HG03025 (cell line): ENCODE results near the gene MYCBPAP.
"Not testable (repeated sequence)": the region's sequence is repeated elsewhere in the genome, so short reads cannot be mapped to it uniquely, and the experiment has no call there.

Source experiments
- ATAC-seq: cut with Tn5 transposase; IDR thresholded peaks from one replicate; pipeline ENCODE4 v1.9.1; 2021; ENCODE audit warnings: mild to moderate bottlenecking, moderate library complexity; ENCODE audit not compliant: unreplicated experiment, low FRiP score

The MYCBPAP gene

DNA sequence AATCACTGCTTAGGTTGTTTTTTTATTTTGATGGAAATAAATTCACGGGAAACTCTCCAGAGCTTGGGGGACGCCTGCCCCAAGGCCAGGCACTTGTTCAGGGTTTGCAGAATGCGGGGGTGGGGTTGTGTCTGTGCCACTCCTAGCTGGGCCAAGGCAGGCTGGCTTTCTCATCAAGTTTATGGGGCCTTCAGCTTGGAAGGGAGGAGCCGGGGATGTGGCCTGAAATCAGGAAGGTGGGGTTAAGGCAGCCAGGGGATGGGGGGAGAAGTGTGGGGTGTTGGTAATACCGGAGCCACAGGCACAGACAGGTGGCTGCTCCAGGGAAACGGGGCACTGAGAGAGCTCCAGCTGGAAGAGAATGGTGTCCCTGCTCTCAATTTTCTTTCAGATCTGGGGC, 37.8 kb upstream of the MYCBPAP start:
- no peak for ATAC-seq

DNA sequence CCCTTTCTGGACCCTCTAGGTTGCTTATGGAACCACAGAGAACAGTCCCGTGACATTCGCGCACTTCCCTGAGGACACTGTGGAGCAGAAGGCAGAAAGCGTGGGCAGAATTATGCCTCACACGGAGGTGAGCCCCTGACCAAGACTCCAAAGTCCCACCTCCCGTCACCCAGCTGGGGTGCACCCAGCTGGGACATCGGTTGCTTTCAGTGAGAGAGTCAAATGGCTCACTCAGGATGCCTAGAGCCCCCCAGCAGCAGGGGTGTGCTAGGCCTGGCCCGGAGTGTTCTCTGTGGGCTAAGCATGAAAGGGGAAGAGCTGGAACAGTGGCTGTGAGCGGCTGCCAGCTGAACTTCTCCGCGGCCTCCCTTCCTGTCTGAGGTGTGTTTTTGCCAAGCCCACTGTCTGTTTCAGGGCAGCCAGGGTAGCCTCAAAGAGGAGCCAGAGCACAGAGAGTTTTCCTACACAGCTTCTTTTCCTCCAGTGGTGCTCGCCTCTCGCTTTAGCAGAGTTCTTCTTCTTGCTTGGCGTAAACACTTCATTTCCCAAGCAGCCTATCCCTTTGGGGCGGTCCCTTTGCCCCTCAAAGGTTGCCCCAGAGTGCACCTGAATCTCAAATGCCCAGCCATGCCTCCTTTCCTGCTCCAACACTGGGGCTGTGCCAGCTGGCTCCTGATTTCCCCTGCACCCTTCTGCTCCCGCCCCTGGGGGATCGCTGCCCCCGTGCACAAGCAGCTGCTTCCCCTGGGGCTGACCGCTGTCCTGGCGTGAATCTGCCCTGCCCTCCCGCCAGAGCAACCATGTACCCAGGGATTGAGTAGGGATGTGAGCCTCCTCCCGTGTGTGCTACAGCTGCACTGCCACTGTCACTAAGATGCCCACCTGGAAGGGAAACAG, 37.0 kb upstream of the MYCBPAP start:
- ATAC-seq, result no peak

DNA sequence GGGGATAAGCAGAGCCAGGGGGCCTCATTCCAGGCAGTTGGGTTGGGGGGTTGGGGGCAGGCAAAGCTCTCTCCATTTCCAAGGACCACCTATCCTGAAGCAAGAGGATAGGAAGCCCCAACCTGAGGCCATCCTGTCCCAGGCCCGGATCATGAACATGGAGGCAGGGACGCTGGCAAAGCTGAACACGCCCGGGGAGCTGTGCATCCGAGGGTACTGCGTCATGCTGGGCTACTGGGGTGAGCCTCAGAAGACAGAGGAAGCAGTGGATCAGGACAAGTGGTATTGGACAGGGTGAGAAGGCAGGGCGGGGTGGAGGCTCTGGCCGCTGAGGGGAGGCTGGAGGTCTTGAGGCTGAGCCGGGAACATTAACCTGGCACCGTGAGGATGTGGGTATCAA, 36.0 kb upstream of the MYCBPAP start:
- no peak for ATAC-seq

DNA sequence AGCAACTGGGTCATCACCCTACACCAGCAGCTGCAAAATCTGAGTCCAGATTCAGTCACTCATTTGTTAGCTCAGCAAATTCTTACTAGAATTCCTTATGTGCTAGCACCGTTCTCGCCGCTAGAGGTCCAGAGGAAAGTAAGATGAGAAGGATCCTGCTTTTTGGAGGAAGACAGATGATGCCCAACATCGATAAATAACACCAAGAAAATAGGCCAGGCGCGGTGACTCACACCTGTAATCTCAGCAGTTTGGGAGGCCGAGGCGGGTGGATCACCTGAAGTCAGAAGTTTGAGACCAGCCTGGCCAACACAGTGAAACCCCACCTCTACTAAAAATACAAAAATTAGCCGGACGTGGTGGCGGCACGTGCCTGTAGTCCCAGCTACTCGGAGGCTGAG, 35.5 kb upstream of the MYCBPAP start:
- not testable (repeated sequence) for ATAC-seq

DNA sequence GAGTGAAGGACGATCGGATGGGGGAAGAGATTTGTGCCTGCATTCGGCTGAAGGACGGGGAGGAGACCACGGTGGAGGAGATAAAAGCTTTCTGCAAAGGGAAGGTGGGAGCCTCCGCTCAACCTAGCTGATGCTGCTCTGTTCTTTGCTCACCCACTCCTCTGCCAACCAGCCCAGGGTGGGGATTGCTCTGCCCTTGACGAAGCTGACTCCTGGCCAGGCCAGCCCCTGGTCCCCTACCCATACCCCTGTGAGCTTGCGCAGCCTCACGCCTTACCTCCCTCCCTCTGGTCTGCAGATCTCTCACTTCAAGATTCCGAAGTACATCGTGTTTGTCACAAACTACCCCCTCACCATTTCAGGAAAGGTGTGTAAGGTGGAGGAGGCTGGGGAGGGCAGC, 34.3 kb upstream of the MYCBPAP start:
- ATAC-seq, result no peak

DNA sequence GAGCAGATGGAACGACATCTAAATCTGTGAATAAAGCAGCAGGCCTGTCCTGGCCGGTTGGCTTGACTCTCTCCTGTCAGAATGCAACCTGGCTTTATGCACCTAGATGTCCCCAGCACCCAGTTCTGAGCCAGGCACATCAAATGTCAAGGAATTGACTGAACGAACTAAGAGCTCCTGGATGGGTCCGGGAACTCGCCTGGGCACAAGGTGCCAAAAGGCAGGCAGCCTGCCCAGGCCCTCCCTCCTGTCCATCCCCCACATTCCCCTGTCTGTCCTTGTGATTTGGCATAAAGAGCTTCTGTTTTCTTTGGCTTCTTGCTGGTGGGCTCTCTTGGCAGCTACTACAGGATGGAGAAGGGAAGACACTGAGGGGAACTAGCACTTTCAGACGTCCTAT, 33.7 kb upstream of the MYCBPAP start:
- ATAC-seq, result no peak

DNA sequence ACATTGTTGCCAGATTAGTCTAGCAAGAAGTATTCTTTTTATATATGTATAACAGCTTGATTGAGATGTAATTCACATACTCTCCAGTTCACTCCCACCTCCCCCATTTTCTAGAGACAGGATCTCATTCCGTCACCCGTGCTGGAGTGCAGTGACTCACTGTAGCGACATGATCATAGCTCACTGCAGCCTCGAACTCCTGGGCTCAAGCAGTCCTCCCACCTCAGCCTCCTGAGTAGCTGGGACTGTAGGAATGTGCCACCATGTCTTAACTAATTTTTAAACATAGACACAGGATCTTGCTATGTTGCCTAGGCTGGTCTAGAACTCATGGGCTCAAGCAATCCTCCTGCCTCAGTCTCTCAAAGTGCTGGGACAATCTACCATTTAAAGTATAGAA, 32.9 kb upstream of the MYCBPAP start:
- ATAC-seq, result no peak

DNA sequence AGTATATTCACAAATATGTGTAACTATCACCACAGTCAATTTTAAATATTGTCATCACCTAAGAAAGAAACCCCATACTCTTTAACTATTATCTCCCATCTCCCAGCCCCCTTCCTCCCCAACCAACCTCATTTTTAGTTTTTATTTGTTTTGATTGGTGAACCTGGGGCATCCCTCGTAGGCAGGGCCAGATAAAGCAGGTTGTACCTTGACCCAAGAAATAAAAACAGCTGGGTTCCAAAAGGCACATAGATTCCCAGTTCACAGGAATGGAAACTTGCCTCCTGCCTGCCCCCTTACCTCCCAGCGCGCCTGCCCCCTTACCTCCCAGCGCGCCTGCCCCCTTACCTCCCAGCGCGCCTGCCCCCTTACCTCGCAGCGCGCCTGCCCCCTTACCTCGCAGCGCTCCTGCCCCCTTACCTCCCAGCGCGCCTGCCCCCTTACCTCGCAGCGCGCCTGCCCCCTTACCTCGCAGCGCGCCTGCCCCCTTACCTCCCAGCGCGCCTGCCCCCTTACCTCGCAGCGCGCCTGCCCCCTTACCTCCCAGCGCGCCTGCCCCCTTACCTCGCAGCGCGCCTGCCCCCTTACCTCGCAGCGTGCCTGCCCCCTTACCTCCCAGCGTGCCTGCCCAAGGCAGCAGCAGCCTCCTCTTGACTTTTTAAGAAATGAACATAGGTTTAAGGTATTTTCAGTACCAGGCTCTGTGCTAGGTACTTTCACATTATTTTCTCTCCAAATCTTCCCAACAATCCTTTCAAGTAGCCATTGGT, 32.3 kb upstream of the MYCBPAP start:
- ATAC-seq, result not testable (repeated sequence)

DNA sequence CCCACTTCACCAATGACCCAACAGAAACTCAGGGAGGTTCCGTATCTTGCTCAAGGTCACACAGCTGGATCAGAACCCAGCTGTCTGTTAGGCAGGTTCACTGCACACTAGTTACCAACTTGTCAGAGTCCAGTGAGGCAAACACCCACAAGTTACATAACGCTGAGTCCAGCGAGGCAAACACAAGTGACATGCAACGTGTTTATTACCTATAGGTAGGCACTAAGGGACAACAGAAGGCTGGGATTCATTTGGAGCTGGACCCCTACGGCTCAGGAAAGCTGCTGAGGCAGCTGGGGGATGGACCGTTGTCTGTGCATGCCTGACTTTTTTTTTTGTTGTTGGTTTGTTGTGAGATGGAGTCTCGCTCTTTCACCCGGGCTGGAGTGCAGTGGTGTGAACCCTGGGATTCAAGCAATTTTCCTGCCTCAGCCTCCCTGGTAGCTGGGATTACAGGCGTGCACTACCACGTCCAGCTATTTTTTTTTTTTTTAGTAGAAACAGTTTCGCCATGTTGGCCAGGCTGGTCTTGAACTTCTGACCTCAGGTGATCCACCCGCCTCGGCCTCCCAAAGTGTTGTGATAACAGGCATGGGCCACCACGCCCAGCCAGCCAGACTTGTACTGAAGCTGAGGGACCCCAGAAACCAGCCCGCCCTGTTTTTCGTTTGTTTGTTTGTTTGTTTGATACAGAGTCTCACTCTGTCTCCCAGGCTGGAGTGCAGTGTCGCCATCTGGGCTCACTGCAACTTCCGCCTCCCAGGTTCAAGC, 31.5 kb upstream of the MYCBPAP start:
- no peak for ATAC-seq

DNA sequence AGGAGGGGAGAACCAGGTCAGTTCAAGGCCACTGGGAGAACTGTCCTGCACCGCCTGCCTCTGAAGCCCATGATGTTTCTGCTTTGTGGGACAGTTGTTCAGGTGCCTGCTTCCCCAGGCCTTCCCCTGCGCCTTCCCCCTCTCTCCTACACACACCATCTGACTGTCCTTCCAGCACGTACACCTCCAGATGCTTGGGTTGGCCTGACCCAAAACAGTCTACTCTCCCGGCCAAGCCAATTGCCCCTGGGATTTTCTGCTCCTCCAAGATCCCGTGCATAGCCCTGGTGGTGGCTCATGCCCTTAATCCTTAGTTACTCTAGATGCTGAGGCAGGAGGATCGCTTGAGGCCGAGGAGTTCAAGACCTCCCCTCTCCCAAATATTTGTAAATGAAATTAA, 30.3 kb upstream of the MYCBPAP start:
- ATAC-seq, result no peak

DNA sequence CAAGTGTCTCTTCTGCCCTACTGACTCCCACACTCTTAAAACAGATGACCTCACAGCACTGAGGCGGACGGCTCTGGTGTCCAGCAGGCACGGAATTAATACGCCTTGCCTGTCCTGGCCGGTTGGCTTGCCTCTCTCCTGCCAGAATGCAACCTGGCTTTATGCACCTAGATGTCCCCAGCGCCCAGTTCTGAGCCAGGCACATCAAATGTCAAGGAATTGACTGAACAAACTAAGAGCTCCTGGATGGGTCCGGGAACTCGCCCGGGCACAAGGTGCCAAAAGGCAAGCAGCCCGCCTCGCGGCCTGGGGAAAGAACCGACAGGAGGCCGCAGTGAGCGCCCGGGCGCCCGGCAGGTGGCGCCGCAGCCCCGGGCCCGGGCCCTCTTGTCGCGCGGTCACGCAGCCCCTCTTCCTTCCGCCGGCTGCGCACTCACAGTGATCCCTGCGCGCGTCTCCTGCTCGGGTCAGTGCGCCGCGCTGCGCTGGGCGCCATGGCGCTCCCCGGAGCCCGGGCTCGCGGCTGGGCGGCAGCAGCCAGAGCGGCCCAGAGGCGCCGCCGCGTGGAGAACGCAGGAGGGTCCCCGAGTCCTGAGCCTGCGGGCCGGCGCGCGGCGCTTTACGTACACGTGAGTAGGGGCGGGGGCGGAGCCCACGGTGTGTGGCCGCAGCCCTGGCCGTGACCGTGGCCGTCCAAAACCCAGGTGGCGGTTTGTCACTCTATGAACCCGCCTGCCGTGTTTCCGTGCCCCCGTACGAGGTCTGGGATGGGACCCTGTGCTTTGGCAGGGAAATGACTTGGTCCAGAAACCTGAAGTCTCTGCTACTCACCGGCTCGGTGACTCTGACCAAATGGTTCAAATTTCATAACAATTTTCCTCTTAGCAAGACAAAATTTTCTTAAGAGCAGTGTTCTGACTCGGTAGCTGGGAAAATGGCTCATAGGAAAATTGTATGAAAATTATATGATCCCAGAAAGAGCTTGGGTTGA, 29.6 kb upstream of the MYCBPAP start, which contains the start of gene RSAD1:
Gene RSAD1, plus strand, starts transcription at position 470 of the 991 bp plus-strand sequence. Its CDS starts 25 bp downstream, at position 495.
- ATAC-seq, result peak; percentile 66

DNA sequence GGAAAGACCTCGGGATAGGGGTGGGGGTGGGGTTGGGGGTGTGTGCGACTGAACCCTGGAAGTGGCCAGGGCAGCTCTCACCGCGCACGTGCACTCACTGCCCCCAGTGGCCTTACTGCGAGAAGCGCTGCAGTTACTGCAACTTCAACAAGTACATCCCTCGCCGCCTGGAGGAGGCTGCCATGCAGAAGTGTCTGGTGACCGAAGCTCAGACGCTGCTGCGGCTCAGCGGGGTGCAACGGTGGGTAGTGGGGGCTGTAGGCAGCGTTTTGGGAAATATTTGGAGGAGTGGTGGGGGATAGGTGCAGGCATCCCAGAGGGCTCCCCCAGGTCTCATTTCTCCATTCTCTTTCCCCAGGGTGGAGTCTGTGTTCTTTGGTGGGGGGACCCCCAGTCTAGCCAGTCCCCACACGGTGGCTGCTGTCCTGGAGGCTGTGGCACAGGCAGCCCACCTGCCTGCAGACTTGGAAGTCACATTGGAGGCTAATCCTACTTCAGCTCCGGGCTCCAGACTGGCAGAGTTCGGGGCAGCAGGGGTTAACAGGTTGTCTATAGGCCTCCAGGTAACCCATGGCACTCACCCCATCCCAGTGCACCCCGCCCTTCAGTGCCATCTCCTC, 28.6 kb upstream of the MYCBPAP start:
- no peak for ATAC-seq

DNA sequence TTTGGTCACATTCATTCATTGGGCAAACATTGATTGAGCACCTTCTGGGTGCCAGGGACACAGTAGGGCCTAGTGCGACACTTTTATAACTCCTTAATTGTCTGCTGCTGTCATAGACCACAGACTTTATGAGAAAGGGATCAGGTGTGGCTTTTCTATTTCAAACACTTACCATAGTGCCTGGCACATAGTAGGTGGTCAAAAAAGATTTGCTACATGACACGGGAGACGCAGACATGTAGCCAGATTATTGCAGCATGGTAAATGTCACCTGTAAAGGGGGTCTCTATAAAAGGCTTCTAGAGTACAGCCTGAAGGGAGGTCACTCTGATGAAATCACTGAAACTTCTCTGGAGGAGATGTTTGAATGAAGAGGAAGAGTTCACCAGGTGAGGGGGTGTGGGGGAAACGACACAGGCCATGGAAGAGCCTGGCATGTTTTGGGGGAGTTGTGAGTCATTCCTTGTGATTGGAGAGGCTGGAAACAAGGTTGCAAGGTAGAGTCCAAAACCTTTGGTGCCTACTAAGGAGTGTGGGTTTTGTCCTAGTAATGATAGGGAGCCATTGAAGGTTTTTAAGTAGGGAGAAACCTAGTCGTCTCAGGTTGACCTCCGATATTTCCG, 28.0 kb upstream of the MYCBPAP start:
- no peak for ATAC-seq

DNA sequence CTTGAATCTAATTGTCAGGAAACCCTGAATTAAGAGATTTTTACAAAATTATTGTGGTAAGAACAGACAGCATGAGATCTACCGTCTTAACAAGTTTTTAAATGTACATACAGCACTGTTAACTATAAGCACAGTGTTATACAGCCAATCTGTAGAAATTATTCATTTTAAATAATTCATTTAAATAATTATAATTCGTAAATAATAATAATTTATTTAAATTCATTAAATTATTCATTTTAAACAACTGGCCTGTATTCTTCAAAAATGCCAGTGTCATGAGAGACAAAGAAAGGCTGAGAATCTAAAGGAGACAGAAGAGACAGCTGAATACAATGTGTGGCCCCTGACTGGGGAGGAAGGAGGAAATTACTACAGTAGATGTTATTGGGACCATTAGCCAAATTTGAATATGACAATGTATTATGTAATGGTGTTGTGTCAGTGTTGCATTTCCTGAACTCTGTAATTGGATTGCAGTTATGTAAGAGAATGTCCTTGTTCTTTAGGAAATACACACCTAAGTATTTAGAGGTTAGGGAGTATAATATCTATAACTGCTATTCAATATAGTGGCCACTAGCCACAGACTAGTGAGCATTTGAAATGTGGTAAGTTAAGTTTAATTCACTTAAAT, 27.3 kb upstream of the MYCBPAP start:
- ATAC-seq, result no peak

DNA sequence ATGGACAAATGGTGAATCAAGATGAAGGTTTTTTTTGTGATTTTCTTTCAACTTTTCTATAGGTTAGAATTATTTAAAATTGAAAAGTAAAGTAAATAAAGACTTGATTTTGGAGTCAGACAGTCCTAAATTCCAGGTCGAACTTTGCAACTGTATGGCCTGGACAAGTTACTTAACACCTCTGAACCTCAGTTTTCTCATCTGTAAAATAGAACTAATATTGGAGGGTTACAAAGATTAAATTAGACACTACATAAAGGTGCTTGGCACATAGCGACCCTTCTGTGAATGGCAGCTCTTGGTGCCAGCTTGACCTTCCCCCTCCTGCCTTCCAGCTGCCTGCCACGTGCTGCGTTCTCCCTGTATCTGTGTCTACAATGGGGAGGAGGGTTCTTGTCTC, 26.6 kb upstream of the MYCBPAP start:
- no peak for ATAC-seq

DNA sequence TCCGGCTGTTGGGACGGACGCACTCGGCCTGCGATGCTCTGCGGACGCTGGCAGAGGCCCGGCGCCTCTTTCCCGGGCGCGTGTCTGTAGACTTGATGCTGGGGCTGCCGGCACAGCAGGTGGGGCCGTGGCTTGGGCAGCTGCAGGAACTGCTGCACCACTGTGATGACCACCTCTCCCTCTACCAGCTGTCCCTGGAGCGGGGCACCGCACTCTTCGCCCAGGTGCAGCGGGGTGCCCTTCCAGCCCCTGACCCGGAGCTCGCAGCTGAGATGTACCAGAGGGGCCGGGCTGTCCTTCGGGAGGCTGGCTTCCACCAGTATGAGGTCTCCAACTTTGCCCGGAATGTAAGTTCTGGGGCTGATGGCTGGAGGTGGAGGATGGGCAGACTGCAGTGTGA, 26.1 kb upstream of the MYCBPAP start:
- no peak for ATAC-seq

DNA sequence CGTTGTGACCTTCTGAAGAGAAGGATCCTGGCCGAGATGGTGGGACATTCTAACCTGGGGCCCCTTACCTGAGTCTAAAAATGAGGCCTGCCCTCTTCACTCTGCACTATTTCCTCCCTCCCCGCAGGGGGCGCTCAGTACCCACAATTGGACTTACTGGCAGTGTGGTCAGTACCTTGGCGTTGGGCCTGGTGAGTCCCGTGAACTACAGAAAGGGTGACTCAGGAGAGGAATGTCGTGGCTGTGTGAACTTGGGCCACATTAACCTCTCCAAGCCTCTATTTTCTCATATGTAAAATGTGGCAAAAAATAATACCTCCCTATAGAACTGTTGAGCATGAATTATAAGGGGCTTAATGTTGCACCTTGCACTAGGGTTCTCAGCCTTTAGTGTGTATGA, 25.7 kb upstream of the MYCBPAP start:
- ATAC-seq, result peak; percentile 47

DNA sequence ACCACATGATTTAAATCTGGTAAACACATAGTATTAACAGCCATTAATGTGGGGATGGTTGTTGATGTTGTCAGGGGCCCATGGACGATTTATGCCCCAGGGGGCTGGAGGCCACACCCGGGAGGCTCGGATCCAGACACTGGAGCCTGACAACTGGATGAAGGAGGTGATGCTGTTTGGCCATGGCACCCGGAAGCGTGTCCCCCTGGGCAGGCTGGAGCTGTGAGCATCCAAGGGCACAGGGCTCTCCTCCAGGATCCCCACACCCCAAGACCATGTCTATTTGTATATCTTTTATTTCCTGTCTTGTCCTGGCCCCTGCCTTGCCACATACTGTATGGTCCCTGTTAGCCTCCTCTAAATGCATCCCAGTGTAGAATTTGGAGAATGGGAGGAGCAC, 25.0 kb upstream of the MYCBPAP start:
- no peak for ATAC-seq
